ENCODE results near the gene SGCA. TPM values are rescaled to one million over a fixed set of nuclear protein-coding genes. Genes with fewer than 3 reads are reported as not detected.

SGCA gene
- total RNA-seq (2021; fragmentation: NEBNext Ultra II Directional; extraction: Animal tissue kit (Norgen Biotek cat#: 25700)) = under 1 TPM; 0.28 to 0.91 (median 0.76) TPM
- long read RNA-seq = 0 reads

DNA sequence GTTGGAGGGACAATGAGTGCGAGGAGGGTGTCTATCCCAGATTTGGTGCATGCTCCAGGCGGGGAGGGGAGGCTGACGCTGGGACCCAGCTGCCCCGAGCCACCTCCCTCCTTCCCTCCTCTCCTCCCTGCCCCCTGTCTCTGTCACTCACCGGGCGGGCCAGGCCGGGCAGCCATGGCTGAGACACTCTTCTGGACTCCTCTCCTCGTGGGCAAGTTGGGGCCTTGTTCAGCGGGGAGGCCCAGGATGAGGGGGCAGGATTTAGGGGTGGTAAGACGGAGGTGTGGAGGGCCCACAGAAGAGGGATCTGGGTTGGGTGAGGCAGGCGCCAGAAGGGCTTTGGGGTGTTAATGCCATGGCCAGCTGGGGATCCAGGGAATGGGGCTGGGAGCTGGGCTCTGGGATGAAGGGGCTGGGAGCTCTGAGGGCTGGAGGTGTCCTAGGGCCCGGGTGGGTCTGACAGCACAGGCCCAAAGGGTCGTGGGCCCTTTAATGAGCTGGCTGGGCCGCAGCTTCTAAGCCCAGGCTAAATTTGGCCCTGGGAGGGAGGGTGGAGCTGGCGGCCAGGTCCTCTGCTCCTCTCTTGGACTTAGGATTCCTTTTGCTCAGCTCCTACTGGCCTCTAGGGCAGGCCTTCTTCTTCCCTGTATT is at the start of gene SGCA:
TSS of gene SGCA (plus strand) at position 139 of the 651 bp plus-strand sequence. CDS start at position 175, 36 bp downstream.
- Mint-ChIP-seq H3K4me1 (ENCODE audit: low read depth) (peaks cover 26% of the 10 kb centered on the region), H3K27ac (no peak within 1 kb of the TSS), H3K4me3 (peak within 1 kb of the TSS; percentile 14; the same call in 1 of the 2 replicates), H3K9me3 (peaks cover under 1% of the 10 kb centered on the region; the same call in 1 of the 2 replicates), H3K27me3 (ENCODE audit: insufficient read depth) (peaks cover 34% of the 10 kb centered on the region), H3K36me3 (ENCODE audit: low read depth) (no peaks in the 10 kb centered on the region)
- DNase-seq = no peak
- TF ChIP-seq, protein P1, sequence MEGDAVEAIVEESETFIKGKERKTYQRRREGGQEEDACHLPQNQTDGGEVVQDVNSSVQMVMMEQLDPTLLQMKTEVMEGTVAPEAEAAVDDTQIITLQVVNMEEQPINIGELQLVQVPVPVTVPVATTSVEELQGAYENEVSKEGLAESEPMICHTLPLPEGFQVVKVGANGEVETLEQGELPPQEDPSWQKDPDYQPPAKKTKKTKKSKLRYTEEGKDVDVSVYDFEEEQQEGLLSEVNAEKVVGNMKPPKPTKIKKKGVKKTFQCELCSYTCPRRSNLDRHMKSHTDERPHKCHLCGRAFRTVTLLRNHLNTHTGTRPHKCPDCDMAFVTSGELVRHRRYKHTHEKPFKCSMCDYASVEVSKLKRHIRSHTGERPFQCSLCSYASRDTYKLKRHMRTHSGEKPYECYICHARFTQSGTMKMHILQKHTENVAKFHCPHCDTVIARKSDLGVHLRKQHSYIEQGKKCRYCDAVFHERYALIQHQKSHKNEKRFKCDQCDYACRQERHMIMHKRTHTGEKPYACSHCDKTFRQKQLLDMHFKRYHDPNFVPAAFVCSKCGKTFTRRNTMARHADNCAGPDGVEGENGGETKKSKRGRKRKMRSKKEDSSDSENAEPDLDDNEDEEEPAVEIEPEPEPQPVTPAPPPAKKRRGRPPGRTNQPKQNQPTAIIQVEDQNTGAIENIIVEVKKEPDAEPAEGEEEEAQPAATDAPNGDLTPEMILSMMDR (IDR thresholded peaks at IDR 0.05) = no peak

DNA sequence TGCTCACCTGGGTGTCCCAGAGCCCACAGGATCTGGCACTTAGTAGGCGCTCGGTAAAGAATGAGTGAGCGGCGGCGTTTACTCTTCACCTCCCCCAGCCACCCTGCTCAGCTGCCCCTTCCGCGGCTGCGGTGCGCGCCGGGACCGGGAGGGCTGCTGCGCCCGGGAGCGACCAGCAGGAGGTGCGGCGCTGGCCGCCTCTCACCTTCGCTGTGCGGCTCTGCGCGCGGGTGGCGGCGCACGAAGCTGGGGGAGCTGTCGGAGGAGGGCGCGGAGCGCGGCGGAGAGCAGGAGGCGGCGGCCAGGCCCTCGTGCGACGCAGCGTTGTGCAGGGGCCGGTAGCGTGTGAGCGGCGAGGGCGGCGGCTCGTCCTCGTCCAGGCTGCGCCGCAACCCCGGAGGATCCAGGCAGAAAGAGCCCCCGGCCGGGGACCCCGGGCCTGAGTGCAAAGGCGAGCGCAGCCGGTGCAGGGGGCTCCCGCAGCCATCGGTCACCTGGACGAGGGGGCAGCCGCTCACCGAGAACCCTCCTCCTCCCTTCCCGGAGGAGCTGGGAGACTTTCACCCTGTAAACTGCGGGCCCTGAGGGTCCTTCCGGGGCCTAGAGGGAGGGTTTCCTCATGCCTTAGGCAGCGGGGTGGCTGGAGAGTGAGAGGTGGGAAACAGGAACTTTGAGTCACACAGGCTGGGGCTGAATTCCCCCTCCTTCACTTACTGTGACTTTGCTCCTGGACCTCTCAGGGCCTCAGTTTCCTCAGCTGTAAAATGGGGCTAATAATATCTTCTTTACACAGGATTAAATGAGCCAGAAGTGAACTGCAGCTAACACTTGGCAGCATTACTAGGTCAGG is 48.4 kb upstream of the SGCA start:
- TF ChIP-seq, protein P1 (IDR thresholded peaks at IDR 0.05) = peak; percentile 72
- H3K27ac Mint-ChIP-seq = no peak overlapping the region
- H3K9me3 Mint-ChIP-seq = no peaks in the 10 kb centered on the region
- H3K4me1 Mint-ChIP-seq (ENCODE audit: low read depth) = peaks cover 6% of the 10 kb centered on the region; the same call in 1 of the 2 replicates
- peaks cover 20% of the 10 kb centered on the region for H3K27me3 Mint-ChIP-seq (ENCODE audit: insufficient read depth)
- no peaks in the 10 kb centered on the region for H3K36me3 Mint-ChIP-seq (ENCODE audit: low read depth)
- no peak overlapping the region for H3K4me3 Mint-ChIP-seq
- peak; percentile 27 for DNase-seq

DNA sequence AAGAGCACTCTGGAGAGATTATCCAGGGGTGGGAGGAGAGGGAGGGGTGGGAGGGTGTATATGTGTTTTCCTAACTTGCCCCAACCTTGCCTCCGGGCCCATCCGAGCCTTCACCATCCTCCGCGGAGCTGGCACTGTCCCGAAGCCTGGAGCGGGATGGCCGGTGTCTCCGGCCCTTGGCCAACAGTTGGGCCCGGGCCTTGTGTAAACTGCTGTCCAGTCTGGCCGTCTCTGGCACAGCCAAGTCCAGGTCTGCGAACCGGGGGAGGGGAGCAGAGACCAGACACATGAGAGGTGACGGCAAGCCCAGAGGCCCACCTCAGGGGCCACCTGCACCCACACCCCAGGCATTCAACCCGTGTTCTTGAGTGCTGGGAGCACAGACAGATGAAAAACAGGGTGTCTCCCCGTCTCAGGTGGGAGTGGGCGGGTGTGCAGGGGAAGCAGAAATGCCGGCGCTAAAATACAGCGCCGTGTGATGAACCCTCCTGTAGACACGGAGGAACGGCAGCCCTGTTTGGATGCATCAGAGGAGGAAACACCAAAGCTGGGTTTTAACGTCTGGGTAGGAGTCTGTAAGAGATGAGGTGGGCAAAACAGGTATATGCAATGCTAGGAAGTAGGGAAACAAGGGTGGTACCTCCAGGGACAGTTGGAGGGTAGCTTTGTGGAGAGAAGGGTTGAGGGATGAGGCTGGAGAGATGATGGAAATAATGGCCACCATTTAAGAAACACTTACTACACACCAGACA is 47.6 kb upstream of the SGCA start:
- Mint-ChIP-seq H3K4me1 (ENCODE audit: low read depth) (peaks cover 6% of the 10 kb centered on the region; the same call in 1 of the 2 replicates), H3K9me3 (no peaks in the 10 kb centered on the region), H3K4me3 (no peak overlapping the region), H3K27ac (no peak overlapping the region), H3K36me3 (ENCODE audit: low read depth) (no peaks in the 10 kb centered on the region), H3K27me3 (ENCODE audit: insufficient read depth) (peaks cover 20% of the 10 kb centered on the region)
- TF ChIP-seq, protein P1 (IDR thresholded peaks at IDR 0.05) = no peak
- no peak for DNase-seq

DNA sequence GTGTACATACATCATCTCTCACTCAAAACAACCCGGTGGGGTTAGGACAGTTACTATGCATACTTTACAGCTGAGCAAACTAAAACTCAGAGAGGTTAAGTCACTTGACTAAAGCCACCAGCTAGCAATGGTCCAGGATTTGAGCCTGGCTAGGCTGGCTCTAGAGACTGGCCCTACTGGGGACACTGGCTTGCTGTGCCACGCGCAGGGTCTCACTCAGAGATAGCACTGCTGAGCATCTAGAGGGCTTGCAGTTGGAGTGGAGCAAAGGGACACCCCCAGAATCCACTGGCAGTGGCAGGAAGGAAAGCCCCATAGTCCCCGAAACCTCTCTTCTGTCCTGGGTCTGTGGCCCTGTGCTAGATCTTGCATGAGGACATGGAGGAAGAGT is 47.0 kb upstream of the SGCA start:
- peaks cover 20% of the 10 kb centered on the region for H3K27me3 Mint-ChIP-seq (ENCODE audit: insufficient read depth)
- no peak overlapping the region for H3K4me3 Mint-ChIP-seq
- no peak for DNase-seq
- H3K4me1 Mint-ChIP-seq (ENCODE audit: low read depth) = peaks cover 6% of the 10 kb centered on the region; the same call in 1 of the 2 replicates
- no peaks in the 10 kb centered on the region for H3K9me3 Mint-ChIP-seq
- no peak overlapping the region for H3K27ac Mint-ChIP-seq
- TF ChIP-seq, protein P1 (IDR thresholded peaks at IDR 0.05) = no peak
- no peaks in the 10 kb centered on the region for H3K36me3 Mint-ChIP-seq (ENCODE audit: low read depth)

All from HFFc6 (cell line).